ENCODE results near the gene SMTNL2. TPM values are rescaled to one million over a fixed set of nuclear protein-coding genes. Genes with fewer than 3 reads are reported as not detected.

Gene SMTNL2
- total RNA-seq, 1 experiment from 2014 or later, result not detected

DNA sequence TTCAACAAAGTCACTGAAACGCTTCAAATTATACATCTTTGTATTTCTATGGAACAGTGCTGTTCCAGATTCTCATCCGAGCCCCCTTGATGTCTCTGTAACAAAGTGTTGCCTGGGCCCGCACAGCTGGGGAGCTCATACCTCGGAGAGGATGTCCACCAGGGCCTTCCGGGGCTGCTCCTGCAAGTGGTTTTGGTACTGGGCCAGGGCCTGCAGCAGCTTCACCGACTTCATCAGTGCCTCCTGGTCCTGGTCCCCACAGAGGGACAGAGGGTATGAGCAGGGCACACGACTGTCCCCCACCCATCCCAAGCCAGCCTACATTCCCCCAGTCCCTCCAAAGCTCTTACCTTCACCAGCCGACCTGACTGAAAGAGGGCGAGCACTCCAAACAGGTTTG, 30.7 kb upstream of the SMTNL2 start:
- BruUV-seq (replicated peaks), result no TSS peak
- no peaks in the 10 kb centered on the region for H4K20me1 ChIP-seq (ENCODE audit: low read length)
- H3F3A ChIP-seq (ENCODE audit: low read length, unreplicated experiment), result no peaks in the 10 kb centered on the region
- H3K27ac ChIP-seq (ENCODE audit: low read length), result no peak overlapping the region
- H3K36me3 ChIP-seq (ENCODE audit: low read depth, low read length), result peaks cover 42% of the 10 kb centered on the region; the same call in 1 of the 2 replicates
- peaks cover 45% of the 10 kb centered on the region for H3K79me2 ChIP-seq (ENCODE audit: low read length)
- ChIA-PET CTCF (no interaction called here), POLR2A (ENCODE audit: unreplicated experiment) (no interaction called here)
- no peaks in the 10 kb centered on the region for H3K27me3 ChIP-seq (ENCODE audit: low read length)
- TF ChIP-seq EZH2phosphoT487 (IDR thresholded peaks at IDR 0.05; ENCODE audit: borderline replicate concordance, low read length) (no peak), EZH2 (IDR thresholded peaks at IDR 0.05; ENCODE audit: low read length, unreplicated experiment) (no peak), CTCF (conservative IDR thresholded peaks at IDR 0.05; ENCODE audit: low read depth, low read length) (no peak)
- no peaks in the 10 kb centered on the region for H3K9me2 ChIP-seq (replicated peaks; ENCODE audit: low read length)
- peak overlapping the region; percentile 98 for H3K4me2 ChIP-seq (ENCODE audit: low read length)
- H3K9me3 ChIP-seq (ENCODE audit: low read length), result no peaks in the 10 kb centered on the region
- H3K4me1 ChIP-seq (ENCODE audit: insufficient read depth, low read length), result peaks cover 9% of the 10 kb centered on the region; the same call in 1 of the 2 replicates
- peak overlapping the region; percentile 98 for H3K4me3 ChIP-seq (ENCODE audit: low read length)
- intact Hi-C loops (cut with micrococcal nuclease), result no loop called here
- peak overlapping the region; percentile 99 for H3K9ac ChIP-seq (ENCODE audit: low read length)
- ATAC-seq, result no peak
- H2AFZ ChIP-seq (ENCODE audit: low read length), result no peak overlapping the region
- DNase-seq, result no peak

DNA sequence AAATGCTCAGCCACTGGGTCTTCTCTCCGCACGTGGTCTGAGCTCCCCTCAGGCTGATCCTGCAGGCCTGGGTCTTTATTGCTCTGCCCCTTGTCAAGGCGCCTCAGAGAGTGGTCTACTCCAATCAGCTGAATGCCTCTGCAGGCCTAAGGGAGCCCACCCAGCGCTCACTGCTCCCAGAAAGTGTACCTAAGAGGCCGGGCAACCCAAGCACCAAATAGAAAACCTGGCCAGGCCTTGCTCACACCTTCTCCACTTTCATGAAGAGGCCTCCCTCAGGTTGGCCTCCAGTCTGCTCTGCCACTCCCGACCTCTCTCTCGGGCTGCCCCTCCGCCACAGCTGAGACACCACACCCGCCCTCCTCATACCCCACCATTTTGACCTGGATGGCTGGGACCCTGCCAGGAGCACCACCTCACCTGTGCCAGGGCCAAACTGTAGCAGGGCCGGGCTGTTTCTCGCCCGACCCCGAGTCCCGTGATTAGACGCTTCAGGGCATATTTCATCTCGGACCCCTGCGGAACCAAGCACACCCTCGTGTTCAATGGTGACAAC, 29.8 kb upstream of the SMTNL2 start:
- peak overlapping the region; percentile 99 for H3K9ac ChIP-seq (ENCODE audit: low read length)
- TF ChIP-seq CTCF (conservative IDR thresholded peaks at IDR 0.05; ENCODE audit: low read depth, low read length) (no peak), EZH2phosphoT487 (IDR thresholded peaks at IDR 0.05; ENCODE audit: borderline replicate concordance, low read length) (no peak), EZH2 (IDR thresholded peaks at IDR 0.05; ENCODE audit: low read length, unreplicated experiment) (no peak)
- peak overlapping the region; percentile 98 for H3K4me3 ChIP-seq (ENCODE audit: low read length)
- intact Hi-C loops (cut with micrococcal nuclease), result no loop called here
- peaks cover 45% of the 10 kb centered on the region for H3K79me2 ChIP-seq (ENCODE audit: low read length)
- H3K4me1 ChIP-seq (ENCODE audit: insufficient read depth, low read length), result peaks cover 9% of the 10 kb centered on the region; the same call in 1 of the 2 replicates
- ATAC-seq (no peak; the same call in 1 of the 2 replicates), DNase-seq (no peak)
- H2AFZ ChIP-seq (ENCODE audit: low read length), result peak overlapping the region; percentile 75
- no peaks in the 10 kb centered on the region for H3K27me3 ChIP-seq (ENCODE audit: low read length)
- H4K20me1 ChIP-seq (ENCODE audit: low read length), result no peaks in the 10 kb centered on the region
- H3K4me2 ChIP-seq (ENCODE audit: low read length), result peak overlapping the region; percentile 98
- H3K27ac ChIP-seq (ENCODE audit: low read length), result peak overlapping the region; percentile 51
- peaks cover 36% of the 10 kb centered on the region; the same call in 1 of the 2 replicates for H3K36me3 ChIP-seq (ENCODE audit: low read depth, low read length)
- no TSS peak for BruUV-seq (replicated peaks)
- no peaks in the 10 kb centered on the region for H3K9me2 ChIP-seq (replicated peaks; ENCODE audit: low read length)
- ChIA-PET CTCF (no interaction called here), POLR2A (ENCODE audit: unreplicated experiment) (no interaction called here)
- no peaks in the 10 kb centered on the region for H3K9me3 ChIP-seq (ENCODE audit: low read length)
- no peaks in the 10 kb centered on the region for H3F3A ChIP-seq (ENCODE audit: low read length, unreplicated experiment)

DNA sequence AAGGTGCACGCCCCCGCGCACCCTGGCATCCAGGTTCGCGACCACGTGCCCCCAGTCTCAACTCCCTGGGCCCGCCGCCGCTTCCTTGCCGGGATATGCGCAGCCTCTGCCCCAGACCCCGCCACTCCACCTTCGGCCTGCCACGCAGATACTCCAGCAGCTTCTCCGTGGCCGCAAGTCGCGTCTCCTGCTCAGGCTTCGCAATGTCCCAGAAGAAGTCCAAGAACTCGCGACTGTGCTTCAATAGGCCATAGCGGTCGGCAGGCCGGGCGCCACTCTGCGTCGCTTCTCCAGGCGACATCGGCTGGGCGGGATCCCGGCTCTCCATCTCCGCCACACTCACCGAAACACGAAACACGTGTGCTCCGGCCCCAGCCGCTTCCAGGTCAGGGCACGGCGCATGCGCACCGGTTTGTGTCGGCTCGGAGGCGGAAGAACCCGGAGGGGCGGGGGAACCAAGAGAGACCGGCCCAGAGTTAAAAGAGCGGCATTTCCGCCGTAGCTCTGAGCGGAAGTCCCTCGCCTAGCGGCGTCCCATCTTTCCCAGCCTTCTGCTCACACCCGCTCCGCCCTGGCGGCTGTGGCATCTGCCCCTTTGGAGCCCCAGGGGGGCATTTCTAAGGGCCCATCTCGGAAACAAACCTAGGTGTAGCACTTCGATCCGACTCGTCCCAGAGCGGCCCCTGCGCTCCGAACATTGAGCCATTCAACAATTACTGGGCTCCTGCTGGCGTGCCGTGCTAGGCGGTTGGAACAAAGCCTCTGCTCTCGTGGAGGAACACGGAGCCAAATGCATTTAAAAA, 29.1 kb upstream of the SMTNL2 start, which contains the start of gene MYBBP1A:
TSS of gene MYBBP1A (minus strand) at position 388 of the 803 bp plus-strand sequence. CDS start at position 328, 60 bp downstream.
- Histone ChIP-seq H3K4me3 (ENCODE audit: low read length) (peak within 1 kb of the TSS; percentile 98), H4K20me1 (ENCODE audit: low read length) (no peaks in the 10 kb centered on the region), H3K36me3 (ENCODE audit: low read depth, low read length) (peaks cover 30% of the 10 kb centered on the region; the same call in 1 of the 2 replicates), H3K9ac (ENCODE audit: low read length) (peak within 1 kb of the TSS; percentile 99), H2AFZ (ENCODE audit: low read length) (peak within 1 kb of the TSS; percentile 75), H3K4me1 (ENCODE audit: insufficient read depth, low read length) (peaks cover 9% of the 10 kb centered on the region; the same call in 1 of the 2 replicates), H3K27ac (ENCODE audit: low read length) (peak within 1 kb of the TSS; percentile 51), H3K9me3 (ENCODE audit: low read length) (no peaks in the 10 kb centered on the region), H3K27me3 (ENCODE audit: low read length) (no peaks in the 10 kb centered on the region), H3K4me2 (ENCODE audit: low read length) (peak within 1 kb of the TSS; percentile 98), H3K79me2 (ENCODE audit: low read length) (peaks cover 45% of the 10 kb centered on the region), H3F3A (ENCODE audit: low read length, unreplicated experiment) (no peaks in the 10 kb centered on the region), H3K9me2 (replicated peaks; ENCODE audit: low read length) (no peaks in the 10 kb centered on the region)
- peak; percentile 93 for DNase-seq
- POLR2A ChIA-PET (ENCODE audit: unreplicated experiment), result no interaction called here
- peak; percentile 96 for ATAC-seq
- CTCF ChIA-PET, result no interaction called here
- TF ChIP-seq CTCF (conservative IDR thresholded peaks at IDR 0.05; ENCODE audit: low read depth, low read length), result no peak
- TF ChIP-seq EZH2 (IDR thresholded peaks at IDR 0.05; ENCODE audit: low read length, unreplicated experiment), result no peak
- BruUV-seq (replicated peaks), result TSS peak; percentile 63
- intact Hi-C loops (cut with micrococcal nuclease), result no loop called here

Measured in PC-3 (cell line).